Transverse colon (tissue), 4 donors: ENCODE measurements around the gene USP22.

Experiments
- CTCF ChIP-seq, 5 experiments: fragments of 200-600 bp in 3 of 5; fragments of 450-650 bp in 2 of 5; sonication (generic) in 3 of 5; IDR thresholded peaks; 1 replicate in 2 of 5; 2 replicates in 3 of 5; pipeline ENCODE4 v1.5.1; 2016 to 2017; ENCODE audit warnings: antibody characterized with exemption in 5 of 5, inconsistent platforms in 3 of 5, mild to moderate bottlenecking in 2 of 5, moderate library complexity in 1 of 5
- POLR2AphosphoS5 ChIP-seq, 3 donors: sonication (generic); formaldehyde crosslinking; IDR thresholded peaks; one replicate each; pipeline ENCODE4 v1.6.1; 2016; ENCODE audit warnings: antibody characterized with exemption in 3 of 3

- TF ChIP-seq CTCF (IDR thresholded peaks at IDR 0.05): no peak
- TF ChIP-seq POLR2AphosphoS5 (IDR thresholded peaks at IDR 0.05): no peak
Measured at GRCh38 chr17:21061158-21061835, 18.5 kb upstream of the USP22 start.
